ENCODE results near the gene SLC47A2. TPM values are rescaled to one million over a fixed set of nuclear protein-coding genes. Genes with fewer than 3 reads are reported as not detected.

Gene SLC47A2
- total RNA-seq, 4 donors from 2014 or later: 0.27 to 1.1 (median 0.32) TPM; not detected in 1

DNA sequence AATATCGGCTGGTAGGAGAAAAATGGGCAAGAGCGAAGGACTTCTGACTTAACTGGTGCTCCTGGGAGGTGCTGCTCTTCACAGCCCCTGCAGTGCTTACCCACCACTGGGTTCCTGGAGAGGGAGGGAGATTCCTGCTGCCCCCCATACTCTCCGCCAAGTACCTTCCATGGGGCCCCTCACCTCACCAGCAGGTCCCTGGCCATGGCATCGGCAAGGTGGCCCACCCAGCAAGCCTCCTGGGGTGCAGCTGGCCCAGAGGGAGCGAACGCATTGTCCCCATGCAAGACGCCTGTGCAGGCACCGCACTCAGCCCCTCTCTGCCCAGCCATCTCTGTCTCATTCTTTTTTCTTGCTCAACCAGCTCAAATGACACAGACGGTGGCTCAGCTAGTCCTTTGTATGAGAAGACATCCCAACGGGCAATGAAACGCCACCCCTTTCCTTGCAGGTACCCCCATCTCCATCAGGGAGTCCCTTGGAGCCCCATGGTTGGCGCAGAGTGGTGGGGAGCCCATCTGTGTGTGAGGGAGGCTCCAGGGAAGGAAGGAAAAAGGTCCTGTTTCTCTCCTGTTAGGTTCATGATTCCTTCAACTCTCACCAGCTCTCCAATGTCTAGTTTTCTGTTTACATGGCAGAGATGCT lies 41.3 kb upstream of the SLC47A2 start:
- in situ Hi-C loops (cut with MboI; ENCODE audit: low pct_ligation_motif_present in 1 of 4, low pct_unique_long_range_greater_than_20kb in 1 of 4, low sequenced_read_pairs in 3 of 4) (loop anchor here (25.0 kb wide), 2 partner anchors 95 to 395 kb away; partner anchors contain the start of gene B9D1 (in 3 of the 4)), intact Hi-C loops (cut with DNase I; ENCODE audit: low total_unique reads) (loop anchor here (5.0 kb wide), 1 partner anchor 95 kb away; no protein-coding TSS in a partner anchor)
- Histone ChIP-seq H3K27ac (no peak overlapping the region), H3K27me3 (no peaks in the 10 kb centered on the region), H3K4me1 (peaks cover 7 to 10% (median 9%) of the 10 kb centered on the region in 4 donors), H3K9me3 (no peaks in the 10 kb centered on the region), H3K36me3 (no peaks in the 10 kb centered on the region), H3K4me3 (no peak overlapping the region)
- TF ChIP-seq, protein P1, sequence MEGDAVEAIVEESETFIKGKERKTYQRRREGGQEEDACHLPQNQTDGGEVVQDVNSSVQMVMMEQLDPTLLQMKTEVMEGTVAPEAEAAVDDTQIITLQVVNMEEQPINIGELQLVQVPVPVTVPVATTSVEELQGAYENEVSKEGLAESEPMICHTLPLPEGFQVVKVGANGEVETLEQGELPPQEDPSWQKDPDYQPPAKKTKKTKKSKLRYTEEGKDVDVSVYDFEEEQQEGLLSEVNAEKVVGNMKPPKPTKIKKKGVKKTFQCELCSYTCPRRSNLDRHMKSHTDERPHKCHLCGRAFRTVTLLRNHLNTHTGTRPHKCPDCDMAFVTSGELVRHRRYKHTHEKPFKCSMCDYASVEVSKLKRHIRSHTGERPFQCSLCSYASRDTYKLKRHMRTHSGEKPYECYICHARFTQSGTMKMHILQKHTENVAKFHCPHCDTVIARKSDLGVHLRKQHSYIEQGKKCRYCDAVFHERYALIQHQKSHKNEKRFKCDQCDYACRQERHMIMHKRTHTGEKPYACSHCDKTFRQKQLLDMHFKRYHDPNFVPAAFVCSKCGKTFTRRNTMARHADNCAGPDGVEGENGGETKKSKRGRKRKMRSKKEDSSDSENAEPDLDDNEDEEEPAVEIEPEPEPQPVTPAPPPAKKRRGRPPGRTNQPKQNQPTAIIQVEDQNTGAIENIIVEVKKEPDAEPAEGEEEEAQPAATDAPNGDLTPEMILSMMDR (IDR thresholded peaks at IDR 0.05): no peak
- TF ChIP-seq POLR2A (IDR thresholded peaks at IDR 0.05) (no peak), EP300 (IDR thresholded peaks at IDR 0.05; ENCODE audit: low read depth) (no peak), POLR2AphosphoS5 (IDR thresholded peaks at IDR 0.05) (no peak)
- 89 to 93% methylated on average over 5 to 12 of the region's 12 CpGs for WGBS, 2 donors (ENCODE audit: low coverage in 1 of 2)
- DNase-seq: no peak

DNA sequence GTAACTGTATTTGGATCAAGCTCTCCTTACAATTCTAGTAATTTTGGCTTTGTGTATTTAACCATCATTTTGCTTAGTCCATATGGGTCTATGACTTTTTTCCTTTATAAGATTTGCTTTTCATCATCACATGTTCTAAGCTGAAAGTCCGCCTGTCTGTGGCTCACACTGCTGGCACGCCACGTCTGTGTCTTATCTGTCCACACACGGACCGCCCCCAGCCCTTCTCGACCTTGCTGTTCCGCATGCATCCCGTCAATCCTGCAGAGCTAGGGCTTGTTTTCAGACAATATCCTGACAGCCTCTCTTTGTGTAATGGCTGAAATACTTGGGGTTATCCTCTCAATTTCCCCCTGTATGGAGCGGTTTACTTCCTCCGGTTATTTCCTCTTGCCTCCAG lies 40.2 kb upstream of the SLC47A2 start:
- in situ Hi-C loops (cut with MboI; ENCODE audit: low pct_ligation_motif_present in 1 of 4, low pct_unique_long_range_greater_than_20kb in 1 of 4, low sequenced_read_pairs in 3 of 4): loop anchor here (25.0 kb wide), 2 partner anchors 94 to 394 kb away; partner anchors contain the start of gene B9D1 (in 3 of the 4)
- H3K27ac ChIP-seq: no peak overlapping the region
- TF ChIP-seq POLR2AphosphoS5 (IDR thresholded peaks at IDR 0.05) (no peak), POLR2A (IDR thresholded peaks at IDR 0.05) (no peak), EP300 (IDR thresholded peaks at IDR 0.05; ENCODE audit: low read depth) (no peak)
- TF ChIP-seq, protein P1 (IDR thresholded peaks at IDR 0.05): no peak
- peaks cover 7 to 15% (median 14%) of the 10 kb centered on the region in 4 donors for H3K4me1 ChIP-seq
- 83 to 89% methylated on average over 6 to 10 of the region's 10 CpGs for WGBS, 2 donors (ENCODE audit: low coverage in 1 of 2)
- H3K36me3 ChIP-seq: no peaks in the 10 kb centered on the region
- intact Hi-C loops (cut with DNase I; ENCODE audit: low total_unique reads): loop anchor here (5.0 kb wide), 1 partner anchor 94 kb away; no protein-coding TSS in a partner anchor
- no peak for DNase-seq
- H3K4me3 ChIP-seq: no peak overlapping the region
- no peaks in the 10 kb centered on the region for H3K9me3 ChIP-seq
- H3K27me3 ChIP-seq: no peaks in the 10 kb centered on the region

DNA sequence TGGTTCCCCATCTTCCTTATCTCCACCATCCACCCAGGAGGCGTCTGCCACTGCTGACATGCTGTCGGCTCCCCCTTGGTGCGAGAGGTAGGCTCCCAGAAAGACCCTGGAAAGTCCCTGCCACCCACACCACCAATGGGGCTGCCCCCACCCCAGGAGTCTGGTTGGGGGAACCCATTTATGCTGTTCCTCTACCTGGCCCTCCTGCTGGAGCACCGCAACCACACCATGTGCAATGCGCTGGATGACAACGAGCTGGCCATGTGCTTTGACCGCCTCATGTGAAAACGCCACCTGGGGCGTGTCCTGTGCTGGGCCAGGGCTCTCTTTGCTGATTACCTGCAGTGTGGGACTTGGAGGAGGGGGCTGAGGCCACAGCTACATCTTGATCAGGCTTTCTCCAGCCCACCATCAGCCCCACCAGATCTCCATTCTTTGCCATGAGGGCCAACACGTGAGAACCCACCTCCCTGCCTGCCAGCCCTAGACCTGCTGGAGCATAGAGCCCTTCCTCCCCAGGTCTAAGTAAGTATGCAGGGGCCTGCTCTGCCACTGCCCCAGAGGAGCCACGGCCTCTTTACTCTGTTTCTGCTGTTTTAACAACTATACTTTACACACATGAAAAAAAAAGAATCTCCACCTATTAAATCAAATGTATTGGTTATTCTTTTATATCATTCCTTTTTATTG lies 39.6 kb upstream of the SLC47A2 start:
- Histone ChIP-seq H3K4me3 (no peak overlapping the region), H3K27ac (no peak overlapping the region), H3K4me1 (peaks cover 7 to 15% (median 14%) of the 10 kb centered on the region in 4 donors), H3K36me3 (no peaks in the 10 kb centered on the region), H3K27me3 (no peaks in the 10 kb centered on the region), H3K9me3 (no peaks in the 10 kb centered on the region)
- intact Hi-C loops (cut with DNase I; ENCODE audit: low total_unique reads) (loop anchor here (5.0 kb wide), 1 partner anchor 94 kb away; no protein-coding TSS in a partner anchor), in situ Hi-C loops (cut with MboI; ENCODE audit: low pct_ligation_motif_present in 1 of 4, low pct_unique_long_range_greater_than_20kb in 1 of 4, low sequenced_read_pairs in 3 of 4) (loop anchor here (25.0 kb wide), 2 partner anchors 94 to 394 kb away; partner anchors contain the start of gene B9D1 (in 3 of the 4))
- TF ChIP-seq EP300 (IDR thresholded peaks at IDR 0.05; ENCODE audit: low read depth) (no peak), POLR2A (IDR thresholded peaks at IDR 0.05) (no peak), POLR2AphosphoS5 (IDR thresholded peaks at IDR 0.05) (no peak)
- TF ChIP-seq, protein P1 (IDR thresholded peaks at IDR 0.05): no peak
- 70 to 100% methylated on average over 2 to 11 of the region's 11 CpGs for WGBS, 2 donors (ENCODE audit: low coverage in 1 of 2)
- no peak for DNase-seq

DNA sequence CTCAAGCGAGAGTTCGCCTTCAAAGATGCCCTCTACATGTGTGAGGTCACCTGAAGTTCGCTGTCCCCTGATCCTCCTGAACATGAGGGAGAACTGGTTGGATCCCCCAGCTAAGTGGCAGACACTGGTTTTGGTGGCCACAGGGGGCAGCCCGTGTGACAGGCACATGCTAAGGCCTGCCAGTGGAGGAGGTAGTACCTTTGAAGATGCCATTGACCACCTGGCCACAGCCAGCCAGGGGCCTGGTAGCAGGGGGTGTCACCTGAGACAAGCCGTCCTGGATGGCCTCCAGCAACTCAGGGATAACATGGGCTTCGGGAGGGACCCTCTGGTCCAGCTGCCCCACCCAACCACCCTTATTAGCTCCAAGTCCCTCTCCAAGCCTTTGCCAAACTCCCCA lies 39.0 kb upstream of the SLC47A2 start:
- H3K27me3 ChIP-seq: no peaks in the 10 kb centered on the region
- in situ Hi-C loops (cut with MboI; ENCODE audit: low pct_ligation_motif_present in 1 of 4, low pct_unique_long_range_greater_than_20kb in 1 of 4, low sequenced_read_pairs in 3 of 4) (loop anchor here (25.0 kb wide), 2 partner anchors 93 to 393 kb away; partner anchors contain the start of gene B9D1 (in 3 of the 4)), intact Hi-C loops (cut with DNase I; ENCODE audit: low total_unique reads) (loop anchor here (5.0 kb wide), 1 partner anchor 93 kb away; no protein-coding TSS in a partner anchor)
- no peaks in the 10 kb centered on the region for H3K9me3 ChIP-seq
- H3K4me1 ChIP-seq: peaks cover 7 to 15% (median 14%) of the 10 kb centered on the region in 4 donors
- TF ChIP-seq POLR2AphosphoS5 (IDR thresholded peaks at IDR 0.05) (no peak), POLR2A (IDR thresholded peaks at IDR 0.05) (no peak), EP300 (IDR thresholded peaks at IDR 0.05; ENCODE audit: low read depth) (no peak)
- TF ChIP-seq, protein P1 (IDR thresholded peaks at IDR 0.05): no peak
- no peaks in the 10 kb centered on the region for H3K36me3 ChIP-seq
- DNase-seq: no peak
- H3K4me3 ChIP-seq: no peak overlapping the region
- WGBS, 2 donors (ENCODE audit: low coverage in 1 of 2): 88 to 100% methylated on average over 2 to 6 of the region's 6 CpGs
- no peak overlapping the region for H3K27ac ChIP-seq

Data from transverse colon (tissue), 4 donors.